GM23338 (cell line): ENCODE measurements around the gene NR1D1. TPM values are rescaled to one million over a fixed set of nuclear protein-coding genes. Genes with fewer than 3 reads are reported as not detected.

ENCODE experiments used
- ATAC-seq: fragments of 200-7000 bp; cut with Tn5 transposase; 3 replicates; pipeline ENCODE4 v1.9.1; 2020
- DNase-seq: peaks from one replicate; pipeline ENCODE4 v3.0.0-alpha.2; 2015; ENCODE audit warnings: low spot score
- H2AFZ ChIP-seq: fragments of 200-600 bp; sonication (generic); 2 replicates; pipeline ENCODE4 v1.8.0; 2016; ENCODE audit warnings: antibody characterized with exemption, mild to moderate bottlenecking, moderate library complexity
- H3F3A ChIP-seq: fragments of 200-600 bp; sonication (generic); replicated peaks from 2 replicates; pipeline ENCODE4 v1.8.0; 2017; ENCODE audit warnings: antibody characterized with exemption, mixed run types, low read depth
- H3K27ac ChIP-seq: fragments of 200-600 bp; sonication (generic); 2 replicates; pipeline ENCODE4 v1.6.1; 2016; ENCODE audit warnings: low read depth
- H3K27me3 ChIP-seq: fragments of 200-600 bp; sonication (generic); 2 replicates; pipeline ENCODE4 v1.8.0; 2016; ENCODE audit warnings: mild to moderate bottlenecking, mixed run types, moderate library complexity; ENCODE audit not compliant: insufficient read depth
- H3K36me3 ChIP-seq: fragments of 200-600 bp; sonication (generic); 2 replicates; pipeline ENCODE4 v1.8.0; 2016; ENCODE audit warnings: mild to moderate bottlenecking; ENCODE audit not compliant: insufficient read depth
- H3K4me1 ChIP-seq: fragments of 200-600 bp; sonication (generic); 2 replicates; pipeline ENCODE4 v1.8.0; 2016; ENCODE audit warnings: mild to moderate bottlenecking, moderate library complexity; ENCODE audit not compliant: insufficient read depth
- H3K4me2 ChIP-seq: fragments of 200-600 bp; sonication (generic); 2 replicates; pipeline ENCODE4 v1.7.1; 2017; ENCODE audit warnings: mixed run types
- H3K4me3 ChIP-seq: fragments of 200-600 bp; sonication (generic); 2 replicates; pipeline ENCODE4 v1.6.1; 2016; ENCODE audit warnings: mixed run types
- H3K79me2 ChIP-seq: fragments of 200-600 bp; sonication (generic); replicated peaks from 2 replicates; pipeline ENCODE4 v1.8.0; 2017; ENCODE audit warnings: mild to moderate bottlenecking; ENCODE audit not compliant: insufficient read depth
- H3K9me2 ChIP-seq: fragments of 200-600 bp; sonication (generic); 2 replicates; pipeline ENCODE4 v1.8.0; 2017; ENCODE audit not compliant: insufficient read depth
- H4K20me1 ChIP-seq: fragments of 200-600 bp; sonication (generic); replicated peaks from 2 replicates; pipeline ENCODE4 v1.8.0; 2017; ENCODE audit warnings: mild to moderate bottlenecking; ENCODE audit not compliant: insufficient read depth
- H3K27ac Mint-ChIP-seq: 2 replicates; pipeline ENCODE4 v1.8.0; 2020; ENCODE audit warnings: inconsistent platforms, mild to moderate bottlenecking, moderate library complexity, mixed read lengths
- H3K27me3 Mint-ChIP-seq: 3 replicates; pipeline ENCODE4 v1.8.0; 2022; ENCODE audit warnings: low read depth, mild to moderate bottlenecking, moderate library complexity, mixed read lengths, inconsistent platforms; ENCODE audit not compliant: insufficient read depth, poor library complexity
- H3K36me3 Mint-ChIP-seq: 3 replicates; pipeline ENCODE4 v1.8.0; 2021; ENCODE audit warnings: low read depth, mild to moderate bottlenecking, inconsistent platforms, moderate library complexity, mixed read lengths
- H3K4me1 Mint-ChIP-seq: 3 replicates; pipeline ENCODE4 v1.8.0; 2020; ENCODE audit warnings: mild to moderate bottlenecking, inconsistent platforms, mixed read lengths
- H3K4me3 Mint-ChIP-seq: 3 replicates; pipeline ENCODE4 v1.8.0; 2021; ENCODE audit warnings: moderate library complexity, mild to moderate bottlenecking, inconsistent platforms, mixed read lengths
- H3K9me3 Mint-ChIP-seq: 3 replicates; pipeline ENCODE4 v1.8.0; 2020; ENCODE audit warnings: moderate library complexity, mild to moderate bottlenecking, inconsistent platforms, mixed read lengths
- ETS1 ChIP-seq: IDR thresholded peaks from 2 replicates; pipeline ENCODE4 v1.6.1; 2016; ENCODE audit warnings: antibody characterized with exemption
- EZH2 ChIP-seq: fragments of 200-600 bp; sonication (generic); IDR thresholded peaks from one replicate; pipeline ENCODE4 v1.8.0; 2017; ENCODE audit warnings: antibody characterized with exemption, mild to moderate bottlenecking, low read depth; ENCODE audit not compliant: unreplicated experiment
- EZH2phosphoT487 ChIP-seq: fragments of 200-600 bp; sonication (generic); IDR thresholded peaks from one replicate; pipeline ENCODE4 v1.8.1; 2018; ENCODE audit warnings: antibody characterized with exemption; ENCODE audit not compliant: unreplicated experiment
- JUNB ChIP-seq: IDR thresholded peaks from one replicate; pipeline ENCODE4 v1.6.1; 2016; ENCODE audit warnings: antibody characterized with exemption; ENCODE audit not compliant: unreplicated experiment
- NANOG ChIP-seq: IDR thresholded peaks from 2 replicates; pipeline ENCODE4 v1.6.1; 2016; ENCODE audit warnings: antibody characterized with exemption, borderline replicate concordance
- REST ChIP-seq: IDR thresholded peaks from one replicate; pipeline ENCODE4 v1.6.1; 2018; ENCODE audit warnings: antibody characterized with exemption; ENCODE audit not compliant: unreplicated experiment
- STAT1 ChIP-seq: IDR thresholded peaks from one replicate; pipeline ENCODE4 v1.6.1; 2016; ENCODE audit warnings: antibody characterized with exemption; ENCODE audit not compliant: unreplicated experiment
- ZNF114 ChIP-seq: fragments of 250-450 bp; sonication (Bioruptor Pico); IDR thresholded peaks from 2 replicates; pipeline ENCODE4 v1.5.0; 2020; ENCODE audit warnings: mild to moderate bottlenecking, moderate library complexity
- ZNF462 ChIP-seq: fragments of 250-450 bp; sonication (Bioruptor Pico); IDR thresholded peaks from 2 replicates; pipeline ENCODE4 v1.5.0; 2020; ENCODE audit warnings: mild to moderate bottlenecking, moderate library complexity
- polyA plus RNA-seq: library from polyadenylated mRNA; unstranded; fragments of >200 nt; fragmentation: Nextera tagmentation; extraction: Ambion mirVana; gene quantifications from 2 replicates; pipeline ENCODE4 v1.2.1, GENCODE V29; 2016
- total RNA-seq: library from RNA; depleted of rRNA; stranded (reverse); fragments of >200 nt; shearing (Covaris generic); gene quantifications from 2 replicates; pipeline ENCODE4 v1.2.3, GENCODE V29; 2014

The NR1D1 gene
- total and polyA plus RNA-seq, 2 experiments from 2014 or later = 3.3 to 4.2 TPM

DNA sequence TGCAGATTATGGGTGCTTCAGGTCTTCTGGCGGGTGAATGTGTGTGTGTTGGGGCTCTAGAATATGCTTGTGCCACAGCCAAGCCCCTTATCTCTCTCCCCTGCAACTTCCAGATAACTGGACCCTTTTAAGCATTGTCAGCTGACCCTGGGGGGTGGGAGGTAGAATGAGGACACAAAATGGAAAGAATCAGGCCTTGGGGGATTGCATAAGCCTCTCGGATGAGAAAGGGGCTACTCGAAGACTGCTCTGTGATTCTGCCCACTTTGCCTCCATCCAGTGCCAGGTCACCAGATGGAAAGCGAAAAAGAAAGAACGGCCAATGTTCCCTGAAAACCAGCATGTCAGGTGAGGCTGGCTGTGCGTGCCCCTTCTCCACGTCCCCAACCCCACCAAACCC is 23.8 kb downstream of the NR1D1 start (continued):
- TF ChIP-seq ZNF462 (no peak), EZH2phosphoT487 (no peak)

GRCh38 chr17:40075942-40076498 is 24.4 kb downstream of the NR1D1 start:
- Histone ChIP-seq H3K27me3 (no peaks in the 10 kb centered on the region), H3K79me2 (no peaks in the 10 kb centered on the region; the same call in 1 of the 2 replicates), H3K9me2 (no peaks in the 10 kb centered on the region), H3K36me3 (no peaks in the 10 kb centered on the region), H4K20me1 (no peaks in the 10 kb centered on the region), H3F3A (0 out of 2 replicates have a peak, but pooled peaks cover 6% of the 10 kb centered on the region), H2AFZ (no peak overlapping the region; the same call in 1 of the 2 replicates), H3K27ac (no peak overlapping the region), H3K4me2 (peak overlapping the region; percentile 78; the same call in 1 of the 2 replicates), H3K4me1 (peaks cover 36% of the 10 kb centered on the region), H3K4me3 (no peak overlapping the region)
- Mint-ChIP-seq H3K36me3 (no peaks in the 10 kb centered on the region; the same call in 2 of the 3 replicates), H3K4me3 (no peak overlapping the region; the same call in 2 of the 3 replicates), H3K27me3 (peaks cover 14% of the 10 kb centered on the region), H3K27ac (peak overlapping the region; percentile 91; the same call in 1 of the 2 replicates), H3K4me1 (peaks cover 50% of the 10 kb centered on the region), H3K9me3 (no peaks in the 10 kb centered on the region)
- DNase-seq (no peak), ATAC-seq (peak; percentile 9)
- TF ChIP-seq ZNF114 (CRISPR knock-in tag) (no peak), NANOG (no peak), JUNB (no peak), STAT1 (no peak), ETS1 (no peak), REST (no peak), EZH2 (no peak), EZH2phosphoT487 (no peak)
